GM12878 (cell line): ENCODE results near the gene CENPP. TPM values are rescaled to one million over a fixed set of nuclear protein-coding genes. Genes with fewer than 3 reads are reported as not detected.

Experiments
- ATAC-seq: fragments of 200-7000 bp; cut with Tn5 transposase; 3 replicates; pipeline ENCODE4 v1.9.1; 2020; ENCODE audit warnings: mild to moderate bottlenecking, moderate library complexity
- BruUV-seq: library from RNA; stranded (reverse); fragments of 400-500 nt; replicated peaks from 2 replicates; lab custom pipeline; 2021; lab: Mats Ljungman, UMichigan
- CTCF ChIA-PET: fragments of 300-600 bp; sonication (Branson Sonifier 250); formaldehyde crosslinking; extraction: SDS; loops from one replicate; lab custom pipeline; 2021; ENCODE audit warnings: inconsistent platforms; lab: Yijun Ruan, JAX
- POLR2A ChIA-PET: fragments of 350-600 bp; formaldehyde crosslinking; extraction: SDS; loops from one replicate; lab custom pipeline; 2021; ENCODE audit warnings: inconsistent platforms; lab: Charles Lee
- RAD21 ChIA-PET: fragments of 300-600 bp; sonication (Branson Sonifier 250); formaldehyde crosslinking; loops from one replicate; lab custom pipeline; 2023; ENCODE audit warnings: antibody characterized with exemption; ENCODE audit not compliant: unreplicated experiment; lab: Charles Lee
- SMC1A ChIA-PET: fragments of 300-600 bp; sonication (Branson Sonifier 250); formaldehyde crosslinking; loops from one replicate; lab custom pipeline; 2023; ENCODE audit not compliant: unreplicated experiment, uncharacterized antibody; lab: Charles Lee
- DNase-seq: peaks from one replicate; pipeline ENCODE4 v3.0.0-alpha.2; 2011; ENCODE audit warnings: low read depth, low spot score
- FAIRE-seq: peaks from 3 replicates; lab custom pipeline; 2011; peaks lifted over from hg19 to GRCh38; lab: Jason Lieb, UNC
- H2AFZ ChIP-seq: 2 replicates; pipeline ENCODE4 v1.6.0; 2011; ENCODE audit warnings: low read depth, low read length, control low read depth; ENCODE audit not compliant: control insufficient read depth
- H3K27ac ChIP-seq: 2 replicates; pipeline ENCODE4 v1.5.1; 2011; ENCODE audit warnings: control low read depth; ENCODE audit not compliant: control insufficient read depth, insufficient read depth
- H3K27me3 ChIP-seq, 2 experiments: replicated peaks in 1 of 2; 2 replicates each; pipeline versions ENCODE4 v1.6.0 to v1.6.1; 2011; ENCODE audit warnings: low read length in 1 of 2; ENCODE audit not compliant: control insufficient read depth in 2 of 2, insufficient read depth in 2 of 2
- H3K36me3 ChIP-seq, 2 experiments: 2 replicates each; pipeline ENCODE4 v1.5.1; 2011; ENCODE audit warnings: low read length in 1 of 2; ENCODE audit not compliant: control insufficient read depth in 2 of 2, insufficient read depth in 2 of 2
- H3K4me1 ChIP-seq: 2 replicates; pipeline ENCODE4 v1.6.1; 2011; ENCODE audit warnings: mild to moderate bottlenecking, low read length, moderate library complexity, mixed read lengths; ENCODE audit not compliant: control insufficient read depth, insufficient read depth
- H3K4me2 ChIP-seq: 2 replicates; pipeline ENCODE4 v1.6.0; 2011; ENCODE audit warnings: control low read depth; ENCODE audit not compliant: control insufficient read depth, insufficient read depth
- H3K4me3 ChIP-seq: fragments of 200-600 bp; sonication (generic); 2 replicates; pipeline ENCODE4 v1.5.1; 2016
- H3K79me2 ChIP-seq: 2 replicates; pipeline ENCODE4 v1.6.0; 2011; ENCODE audit warnings: low read length; ENCODE audit not compliant: control insufficient read depth, insufficient read depth
- H3K9ac ChIP-seq: 2 replicates; pipeline ENCODE4 v1.8.0; 2011; ENCODE audit warnings: low read length, control low read depth, mixed read lengths; ENCODE audit not compliant: control insufficient read depth, insufficient read depth
- H3K9me3 ChIP-seq: replicated peaks from 3 replicates; pipeline ENCODE4 v1.5.1; 2011; ENCODE audit warnings: mild to moderate bottlenecking, low read length; ENCODE audit not compliant: control insufficient read depth, insufficient read depth
- H4K20me1 ChIP-seq: 2 replicates; pipeline ENCODE4 v1.6.0; 2011; ENCODE audit not compliant: control insufficient read depth, insufficient read depth
- CREB1 ChIP-seq: IDR thresholded peaks from 2 replicates; pipeline ENCODE4 v1.6.1; 2012; ENCODE audit warnings: low read depth, mild to moderate bottlenecking, inconsistent platforms
- GATAD2B ChIP-seq: fragments of 450-650 bp; conservative IDR thresholded peaks from 2 replicates; pipeline ENCODE4 v1.6.1; 2017; ENCODE audit warnings: low read depth, mild to moderate bottlenecking, moderate library complexity
- RELB ChIP-seq: fragments of 450-650 bp; IDR thresholded peaks from 2 replicates; pipeline ENCODE4 v1.6.1; 2017; ENCODE audit warnings: low read depth, mild to moderate bottlenecking, moderate library complexity
- SPI1 ChIP-seq: IDR thresholded peaks from 2 replicates; pipeline ENCODE4 v1.6.1; 2011; ENCODE audit warnings: low read depth, mild to moderate bottlenecking, low read length, moderate library complexity, borderline replicate concordance; ENCODE audit not compliant: insufficient read depth
- WGBS: methylation state at CpG from one replicate; pipeline ENCODE4 v1.1.6; 2016; ENCODE audit warnings: low lambda C conversion rate; ENCODE audit not compliant: insufficient replicate concordance, insufficient coverage; ENCODE audit errors: missing lambda C conversion rate; 5-methylcytosine and 5-hydroxymethylcytosine counted together
- in situ Hi-C: fragments of 300-500 bp; cut with MboI; formaldehyde crosslinking; loops from 9 replicates; pipeline ENCODE4 v1.14.3; 2018; ENCODE audit warnings: mixed read lengths
- intact Hi-C: fragments of 100-400 bp; cut with micrococcal nuclease; formaldehyde crosslinking; loops from one replicate; pipeline ENCODE4 v1.14.2; 2022; ENCODE audit not compliant: unreplicated experiment
- polyA plus RNA-seq, 11 experiments: library from polyadenylated mRNA; depleted of rRNA in 4 of 11; unstranded in 6 of 11; stranded (reverse) in 5 of 11; fragments of >200 nt; fragmentation: Nextera tagmentation in 4 of 11; fragmentation: Illumina TruSeq in 1 of 11; extraction: Ambion mirVana in 4 of 11; extraction: Trizol in 1 of 11; gene quantifications; 1 replicate in 1 of 11; 2 replicates in 10 of 11; pipeline versions ENCODE4 v1.2.1 to v1.2.3, GENCODE V29; 2011 to 2016; ENCODE audit warnings: inconsistent platforms in 2 of 11, missing spikeins in 2 of 11, low read depth in 1 of 11
- total RNA-seq, 4 experiments: library from RNA; depleted of rRNA in 3 of 4; stranded (reverse); fragments of >200 nt in 3 of 4; fragmentation: Illumina TruSeq in 1 of 4; extraction: Trizol in 1 of 4; gene quantifications; 2 replicates each; pipeline versions ENCODE4 v1.2.1 to v1.2.3, GENCODE V29; 2013 to 2021

CENPP gene
- total and polyA plus RNA-seq, 10 of the 15 experiments (the other 5 are each of a cell fraction or from before 2014, with no cell fraction given), result 9.4 to 31.4 (median 19.8) TPM

- no peak overlapping the region for H3K4me2 ChIP-seq
- no TSS peak for BruUV-seq
Observed at GRCh38 chr9:92510747-92511146, 185.0 kb downstream of the CENPP start.

GRCh38 chr9:92512622-92513021, 186.9 kb downstream of the CENPP start:
- FAIRE-seq, result no peak
- in situ Hi-C loops (no loop called here), intact Hi-C loops (no loop called here)
- CTCF ChIA-PET, result no interaction called here
- no peak overlapping the region for H3K4me3 ChIP-seq
- no peak overlapping the region for H3K27ac ChIP-seq
- WGBS, result 79% methylated on average over 3 of the region's 3 CpGs
- no peak for DNase-seq
- H4K20me1 ChIP-seq, result no peaks in the 10 kb centered on the region
- no peaks in the 10 kb centered on the region for H3K27me3 ChIP-seq
- BruUV-seq, result no TSS peak
- peaks cover 3% of the 10 kb centered on the region; the same call in 1 of the 2 replicates for H3K4me1 ChIP-seq
- no peak for ATAC-seq
- H2AFZ ChIP-seq, result no peak overlapping the region
- no peaks in the 10 kb centered on the region for H3K9me3 ChIP-seq
- H3K4me2 ChIP-seq, result no peak overlapping the region
- POLR2A ChIA-PET, result no interaction called here
- RAD21 ChIA-PET, result no interaction called here
- no peak overlapping the region for H3K9ac ChIP-seq
- no peaks in the 10 kb centered on the region for H3K36me3 ChIP-seq
- TF ChIP-seq GATAD2B (no peak), RELB (no peak)
- SMC1A ChIA-PET, result interaction anchor here (0.6 to 1.4 kb wide), 3 partner anchors 11 to 34 kb away, joined by 3 to 7 read pairs (median 3); no protein-coding TSS in a partner anchor
- no peaks in the 10 kb centered on the region for H3K79me2 ChIP-seq

More at GRCh38 chr9:92510747-92511146, 185.0 kb downstream of the CENPP start:
- in situ Hi-C loops, result no loop called here
- ChIA-PET RAD21 (no interaction called here), POLR2A (no interaction called here), CTCF (no interaction called here), SMC1A (interaction anchor here (0.6 kb wide), 1 partner anchor 74 kb away, joined by 3 read pairs; no protein-coding TSS in a partner anchor)
- Histone ChIP-seq H2AFZ (no peak overlapping the region), H3K27ac (no peak overlapping the region), H3K4me1 (peaks cover 3% of the 10 kb centered on the region; the same call in 1 of the 2 replicates), H3K27me3 (no peaks in the 10 kb centered on the region), H3K9ac (no peak overlapping the region), H3K4me3 (no peak overlapping the region), H3K79me2 (no peaks in the 10 kb centered on the region), H3K36me3 (no peaks in the 10 kb centered on the region), H4K20me1 (no peaks in the 10 kb centered on the region), H3K9me3 (no peaks in the 10 kb centered on the region)
- DNase-seq (no peak), ATAC-seq (peak; percentile 25; the same call in 1 of the 3 replicates), FAIRE-seq (no peak)
- intact Hi-C loops, result no loop called here
- TF ChIP-seq CREB1, result no peak
- peak; percentile 64 for TF ChIP-seq SPI1
